GM18909 (cell line): ENCODE measurements around the gene TTLL12.

Source experiments
- ATAC-seq: cut with Tn5 transposase; IDR thresholded peaks from one replicate; pipeline ENCODE4 v1.9.1; 2021; ENCODE audit warnings: mild to moderate bottlenecking; ENCODE audit not compliant: unreplicated experiment, poor library complexity

The TTLL12 gene

DNA sequence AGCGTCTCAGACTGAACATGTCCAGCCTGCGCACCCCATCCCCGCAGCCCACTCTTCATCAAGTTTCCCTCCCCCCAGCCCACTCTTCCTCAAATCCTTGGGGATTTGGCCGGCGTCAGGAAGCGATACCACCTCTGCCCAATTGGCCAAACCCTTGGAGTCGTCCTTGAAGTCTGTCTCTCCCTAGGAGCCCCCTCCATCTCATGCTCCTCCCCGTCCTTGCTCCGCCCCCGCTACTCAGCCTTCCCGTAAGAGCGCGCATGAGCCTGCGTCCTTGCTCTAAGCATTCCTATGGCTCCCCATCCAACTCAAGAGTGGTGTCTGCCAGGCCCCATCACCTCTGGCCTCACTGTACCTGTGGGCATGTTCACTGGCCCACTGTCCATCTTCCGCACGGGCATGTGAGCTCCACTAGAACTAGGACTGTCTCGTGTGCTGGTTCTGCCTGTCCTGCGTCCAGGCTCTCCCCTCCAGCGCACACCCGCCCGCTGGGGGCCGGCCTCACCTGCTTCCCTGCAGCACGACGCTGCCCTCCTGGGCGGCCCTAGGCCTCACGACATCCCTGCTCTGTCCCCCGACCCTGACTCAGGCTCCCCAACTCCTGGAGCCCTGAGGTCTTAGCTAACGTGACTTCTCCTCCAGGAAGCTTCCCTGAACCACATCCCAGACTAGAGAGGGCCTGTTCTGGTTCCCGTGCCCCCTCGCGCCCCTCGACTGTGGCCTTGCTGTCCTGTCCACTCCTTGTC lies 30.5 kb upstream of the TTLL12 start:
- ATAC-seq: no peak

DNA sequence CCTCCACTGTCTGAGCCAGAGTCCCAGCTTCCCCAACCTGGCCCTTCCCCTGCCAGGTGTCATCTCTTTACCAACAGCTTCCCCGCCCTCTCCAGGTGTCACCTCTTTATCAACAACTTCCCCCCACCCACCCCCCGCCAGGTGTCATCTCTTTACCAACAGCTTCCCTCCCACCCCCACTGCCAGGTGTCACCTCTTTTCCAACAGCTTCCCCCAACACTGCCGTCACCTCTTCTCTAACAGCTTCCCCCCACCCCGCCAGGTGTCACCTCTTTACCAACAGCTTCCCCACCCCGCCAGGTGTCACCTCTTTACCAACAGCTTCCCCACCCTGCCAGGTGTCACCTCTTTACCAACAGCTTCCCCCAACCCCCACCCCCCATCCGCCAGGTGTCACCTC lies 29.8 kb upstream of the TTLL12 start:
- ATAC-seq: no peak

DNA sequence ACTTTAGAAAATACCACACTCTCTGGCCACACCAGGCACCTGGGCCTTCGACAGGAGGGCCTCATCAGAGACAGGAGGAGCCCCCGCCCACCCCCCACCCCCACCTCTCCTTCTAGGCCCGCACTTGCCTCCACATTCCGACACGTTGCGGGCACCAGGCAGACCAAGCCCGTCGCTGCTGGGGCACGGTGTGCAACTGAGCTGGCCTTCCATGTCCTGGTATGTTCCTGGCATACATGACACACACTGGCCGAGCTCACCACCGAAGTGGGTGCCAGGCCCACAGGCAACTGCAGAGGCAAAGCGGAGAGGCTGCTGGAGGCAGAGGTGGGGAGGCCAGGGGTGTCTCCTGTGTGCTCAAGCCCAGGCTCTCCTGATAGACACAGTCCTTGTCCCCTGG lies 27.0 kb upstream of the TTLL12 start:
- no peak for ATAC-seq

DNA sequence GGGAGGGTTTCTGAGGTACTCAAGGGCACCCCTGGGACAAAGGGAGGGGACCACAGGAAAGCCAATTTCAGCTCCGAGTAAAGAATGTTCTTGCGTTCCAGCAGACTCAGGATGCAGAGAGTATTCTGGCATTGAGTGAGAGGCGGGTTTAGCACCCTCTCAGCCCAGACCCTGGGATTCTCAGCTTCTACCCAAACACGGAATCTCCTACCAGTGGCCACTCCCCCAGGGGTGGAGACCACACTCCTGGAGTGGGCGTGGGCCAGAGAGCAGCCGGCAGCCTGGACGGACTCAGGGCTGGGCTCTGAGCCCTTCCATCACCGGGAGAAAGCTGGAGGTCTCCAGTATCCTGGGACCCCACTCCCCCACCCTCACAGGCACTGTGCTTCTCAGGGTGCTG lies 26.1 kb upstream of the TTLL12 start:
- ATAC-seq: no peak

DNA sequence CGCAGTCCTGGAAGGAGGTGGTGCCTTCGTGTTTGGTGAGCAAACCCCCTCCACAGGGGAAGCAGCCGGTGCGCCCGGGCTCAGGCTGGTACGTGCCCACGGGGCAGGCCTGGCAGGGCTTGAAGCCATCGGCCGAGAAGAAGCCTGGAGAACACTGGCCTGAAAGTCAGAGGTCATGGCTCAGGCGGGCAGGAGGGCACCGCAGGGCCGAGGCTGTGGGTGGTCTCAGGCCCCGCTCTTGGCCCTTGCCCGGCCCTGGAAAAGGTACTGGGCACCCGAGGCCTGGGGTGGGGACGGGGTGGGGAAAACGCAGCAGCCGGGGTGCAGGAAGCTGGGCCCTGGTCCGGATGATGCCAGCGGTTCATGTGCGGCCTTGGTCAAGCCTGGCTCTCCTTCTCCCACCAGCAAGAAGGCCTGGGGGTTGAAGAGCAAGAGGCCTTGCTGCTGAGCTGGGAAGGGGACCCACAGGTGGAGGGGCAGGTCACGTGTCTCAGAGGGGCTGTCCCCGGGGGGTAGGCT lies 25.6 kb upstream of the TTLL12 start:
- no peak for ATAC-seq

DNA sequence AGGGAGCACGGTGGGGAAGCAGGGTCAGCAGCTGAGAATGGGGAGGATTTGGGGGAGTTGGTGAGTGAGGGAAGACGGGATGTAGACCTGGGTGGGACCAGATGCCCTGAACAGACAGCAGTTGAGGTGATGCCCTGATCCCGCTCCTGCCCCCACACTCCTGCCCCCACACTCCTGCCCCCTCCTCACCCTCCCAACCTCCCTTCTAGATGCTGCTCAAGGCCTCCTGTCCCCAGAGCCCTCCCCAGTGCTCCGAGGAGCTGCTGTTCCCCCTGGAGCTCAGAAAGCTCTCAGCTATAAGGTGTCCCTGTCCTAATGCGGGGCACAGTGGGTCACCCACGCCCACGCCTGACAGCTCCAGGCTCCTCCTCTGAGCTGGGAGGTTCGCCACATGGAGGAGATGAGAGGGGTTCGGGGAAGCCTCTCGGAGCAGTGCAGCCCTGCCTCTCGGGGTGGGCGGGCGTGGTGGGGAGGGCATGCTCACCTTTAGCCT lies 25.1 kb upstream of the TTLL12 start:
- ATAC-seq: no peak

DNA sequence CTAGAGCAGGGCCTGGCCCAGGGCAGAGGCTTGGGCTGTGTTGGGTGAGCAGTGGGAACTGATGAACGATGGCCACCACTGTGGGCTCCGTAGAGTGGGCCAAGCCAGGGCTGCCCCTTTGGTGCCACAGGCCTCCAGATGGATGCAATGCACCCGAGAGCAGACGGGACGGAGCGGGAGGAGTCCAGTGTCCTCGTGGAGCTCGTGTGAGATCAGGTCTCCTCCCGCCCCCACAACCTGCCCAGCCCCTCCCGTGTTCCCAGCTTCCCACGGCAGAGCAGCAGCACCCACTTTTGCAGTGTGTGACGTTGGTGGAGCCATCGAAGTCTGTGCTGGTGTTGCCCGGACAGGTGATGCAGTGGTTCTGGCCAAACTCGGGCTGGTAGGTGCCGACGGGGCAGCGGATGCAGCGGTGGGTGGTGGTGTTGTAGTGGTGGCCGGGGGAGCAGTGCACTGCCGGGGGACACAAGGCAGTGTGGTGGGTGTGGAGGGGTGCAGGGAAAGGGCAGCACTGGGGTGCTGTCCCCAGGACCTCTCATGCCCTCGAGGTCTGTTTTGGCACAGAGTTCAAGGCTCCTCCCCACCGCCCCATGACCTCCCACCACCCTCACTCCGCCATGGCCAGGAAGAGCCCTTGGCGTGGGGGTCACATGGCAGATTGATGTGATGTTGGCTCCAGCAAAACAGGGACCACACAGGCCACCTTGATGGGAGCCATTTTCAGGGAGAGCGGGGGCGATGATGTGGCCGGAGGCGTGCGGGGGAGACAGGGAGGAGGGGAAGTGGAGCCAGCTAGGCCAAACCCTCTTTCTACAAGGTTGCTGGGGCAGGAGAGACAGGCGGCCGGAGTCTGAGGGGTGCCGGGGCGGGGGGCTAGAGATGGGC lies 23.9 kb upstream of the TTLL12 start:
- ATAC-seq: no peak

DNA sequence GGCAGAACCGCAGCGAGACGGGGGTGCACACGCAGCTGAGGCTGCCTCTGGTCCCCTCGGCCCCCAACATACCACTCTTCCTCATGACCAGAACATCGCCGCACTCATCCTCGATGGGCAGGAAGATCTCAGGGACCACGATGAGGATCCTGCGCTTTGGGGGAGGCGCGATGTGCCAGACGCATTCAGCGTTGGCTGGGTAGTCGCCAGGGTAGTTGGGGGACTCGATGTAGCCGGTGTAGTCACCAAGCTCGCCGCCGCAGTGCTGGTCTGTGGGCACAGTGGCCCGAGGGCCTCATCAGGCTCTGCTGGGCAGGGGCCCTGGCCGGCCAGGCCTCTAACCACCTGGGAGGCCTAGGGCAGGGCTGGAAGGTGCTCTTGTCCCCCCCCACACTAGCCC lies 23.0 kb upstream of the TTLL12 start:
- ATAC-seq: no peak

DNA sequence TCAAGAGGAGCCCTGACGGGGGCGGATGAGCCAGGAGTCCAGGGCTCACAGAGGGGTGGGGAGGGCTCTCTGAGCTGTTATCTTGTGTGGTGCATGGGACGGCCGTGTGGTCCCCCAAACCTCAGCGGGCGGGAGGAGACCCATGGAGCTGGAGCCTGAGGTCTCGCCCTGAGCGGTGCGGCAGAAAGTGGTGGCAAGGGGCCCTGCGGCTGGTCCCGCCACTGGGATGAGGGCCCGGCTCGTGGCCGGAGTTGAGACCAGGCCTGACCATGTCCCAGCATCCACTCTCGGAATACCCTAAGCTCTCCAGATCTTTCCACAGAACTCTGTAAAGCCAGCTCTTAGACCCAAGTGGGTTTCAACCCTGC lies 22.6 kb upstream of the TTLL12 start:
- no peak for ATAC-seq

DNA sequence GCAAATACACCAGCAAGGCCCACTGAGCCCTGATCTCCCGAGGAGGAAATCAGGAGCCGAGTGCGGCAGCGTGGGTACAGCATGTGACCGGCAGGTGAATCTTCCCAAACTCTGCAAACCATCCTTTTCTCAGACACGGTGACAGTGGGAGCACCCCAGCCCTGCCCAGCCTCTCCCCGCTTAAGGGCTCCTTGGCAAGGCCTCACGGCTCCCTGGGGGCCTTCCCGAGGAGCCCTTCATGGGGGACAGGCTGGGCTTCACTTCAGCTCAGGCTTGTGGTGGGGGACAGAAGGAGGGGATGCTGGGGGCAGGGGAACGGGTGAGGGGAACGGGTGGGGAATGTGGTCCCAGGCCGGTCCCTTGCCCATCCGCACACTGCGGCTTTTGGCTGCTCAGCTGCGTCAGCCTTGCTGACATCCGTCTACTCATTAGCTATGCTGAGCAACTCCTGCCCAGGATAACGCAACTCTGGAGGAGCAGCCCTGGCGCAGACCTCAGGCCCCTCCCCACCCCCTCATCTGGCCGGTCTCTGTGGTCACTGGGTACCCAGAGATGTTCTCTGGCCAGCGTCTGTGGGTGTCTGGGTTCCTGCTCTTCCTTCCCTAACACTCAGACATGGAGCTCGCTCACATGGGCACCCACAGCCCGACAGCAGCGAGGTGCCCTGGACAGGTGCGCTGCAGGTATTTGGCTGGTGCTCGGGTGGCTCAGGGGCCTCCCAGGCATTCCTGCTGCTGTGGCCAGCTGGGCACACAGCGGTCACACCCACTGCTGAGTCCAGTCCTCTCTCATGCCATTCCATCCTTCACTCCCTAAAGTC lies 22.0 kb upstream of the TTLL12 start:
- no peak for ATAC-seq

DNA sequence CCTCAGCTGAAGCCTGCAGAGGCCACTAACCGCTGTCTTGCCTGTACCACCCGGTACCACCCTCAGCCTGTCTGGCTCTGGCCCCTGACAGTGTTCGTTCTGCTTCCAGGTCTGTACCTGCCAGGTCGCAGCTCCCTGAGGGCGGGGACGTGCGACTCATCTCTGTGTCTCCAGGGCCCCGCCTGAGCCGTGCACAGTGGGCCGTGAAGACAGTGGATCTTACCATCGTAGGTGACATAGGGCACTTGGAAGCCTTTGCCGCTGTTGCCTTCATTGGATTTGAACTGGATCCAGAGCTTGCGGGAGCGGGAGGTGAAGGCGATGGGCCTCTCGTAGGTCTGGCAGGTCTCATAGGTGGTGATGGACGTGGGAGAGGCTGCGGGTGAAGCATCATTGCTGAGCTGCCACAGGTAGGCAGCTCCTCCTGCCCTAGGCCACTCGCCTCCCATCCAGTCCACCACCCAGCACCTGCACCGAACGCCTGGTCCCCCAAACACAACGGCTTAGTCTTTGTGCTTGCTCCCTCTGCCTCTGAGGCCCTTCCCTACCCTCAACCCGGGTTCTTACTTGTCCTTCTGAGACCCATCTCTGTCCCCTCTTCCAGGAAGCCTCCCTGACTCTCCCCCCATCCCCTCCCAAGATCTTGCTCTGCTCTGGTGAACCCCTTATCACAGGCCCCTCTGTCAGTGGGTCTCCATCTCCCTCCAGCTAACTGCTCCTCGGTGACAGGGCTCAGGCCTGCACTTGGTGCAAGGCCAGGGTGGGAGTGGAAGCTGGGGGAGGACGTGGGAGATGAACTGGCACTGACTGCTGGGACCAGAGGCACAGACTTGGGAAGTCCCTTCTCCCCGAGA lies 21.1 kb upstream of the TTLL12 start:
- ATAC-seq: no peak

DNA sequence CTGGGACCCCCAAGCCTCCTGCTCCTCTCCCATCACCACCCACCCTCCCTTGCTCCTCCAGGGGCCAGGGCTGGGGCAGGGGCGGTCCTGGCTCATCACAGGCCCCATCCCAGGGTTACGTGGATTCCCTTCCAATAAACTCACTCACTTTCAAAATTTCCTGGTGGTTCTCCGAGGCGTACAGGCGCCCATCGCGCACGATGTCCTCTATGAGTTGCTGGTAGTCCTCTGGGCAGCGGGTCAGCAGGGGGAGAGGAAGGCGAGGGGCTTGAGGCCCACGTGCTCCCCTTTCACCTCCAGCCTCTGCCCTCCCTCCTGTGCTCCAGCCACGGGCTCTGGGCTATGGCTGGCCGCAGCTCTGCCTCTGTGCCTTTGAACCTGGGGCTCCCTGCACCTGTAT lies 20.5 kb upstream of the TTLL12 start:
- ATAC-seq: no peak

DNA sequence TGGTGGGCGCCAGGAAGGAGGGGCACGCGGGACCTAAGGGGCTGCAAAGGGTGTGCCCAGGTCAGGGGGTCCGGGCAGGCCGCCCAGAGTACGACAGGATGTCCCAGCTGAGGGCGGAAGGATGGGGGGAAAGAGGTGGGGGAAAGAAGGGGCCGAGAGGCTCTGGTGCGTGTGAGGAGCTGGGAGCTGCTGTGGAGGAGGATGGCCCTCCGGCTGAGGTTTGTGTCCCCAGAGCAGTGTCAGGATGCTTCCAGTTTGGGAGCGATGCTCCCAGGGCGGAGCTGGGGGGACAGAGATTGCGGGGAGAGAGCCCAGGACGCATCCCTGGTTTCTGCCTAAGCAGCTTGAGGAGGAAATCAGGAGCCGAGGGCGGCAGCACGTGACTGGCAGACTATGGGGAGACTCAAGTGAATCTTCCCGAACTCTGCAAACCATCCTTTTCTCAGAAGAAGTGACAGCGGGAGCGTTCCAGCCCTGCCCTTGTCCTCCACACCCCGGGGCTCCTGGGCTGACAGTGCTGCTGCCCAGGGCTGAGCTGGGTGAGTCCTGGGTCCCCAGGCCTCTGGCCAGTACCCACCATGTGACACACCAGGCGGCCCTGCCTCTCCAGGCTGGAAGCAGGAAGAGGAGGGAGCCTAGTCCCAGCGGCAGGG lies 19.7 kb upstream of the TTLL12 start:
- no peak for ATAC-seq

DNA sequence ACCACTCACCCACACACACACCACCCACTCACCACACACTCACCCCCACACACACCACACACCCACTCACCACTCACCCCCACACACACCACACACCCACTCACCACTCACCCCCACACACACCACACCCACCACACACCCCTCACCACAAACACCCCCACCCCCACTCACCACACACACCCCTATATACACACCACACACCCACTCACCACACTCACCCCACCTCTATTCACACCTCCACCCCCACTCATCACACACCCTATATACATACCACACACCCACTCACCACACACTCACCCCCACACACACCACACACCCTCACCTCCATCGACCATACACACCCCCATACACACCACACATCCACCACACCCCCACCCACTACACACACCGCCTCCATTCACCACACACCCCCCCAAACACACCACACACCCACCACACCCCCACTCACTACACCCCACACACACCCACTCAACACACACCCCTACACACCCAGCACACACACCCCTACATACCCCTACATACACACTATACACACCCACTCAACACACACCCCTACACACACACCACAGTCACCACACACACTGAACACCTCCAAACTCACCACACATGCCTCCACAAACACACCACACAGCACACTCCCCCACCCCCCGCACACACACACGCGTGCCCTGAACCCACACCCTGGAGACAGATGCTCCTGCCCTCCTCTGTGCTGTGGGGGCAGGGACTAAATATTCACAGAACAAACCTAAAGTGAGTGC lies 19.0 kb upstream of the TTLL12 start:
- ATAC-seq: no peak

DNA sequence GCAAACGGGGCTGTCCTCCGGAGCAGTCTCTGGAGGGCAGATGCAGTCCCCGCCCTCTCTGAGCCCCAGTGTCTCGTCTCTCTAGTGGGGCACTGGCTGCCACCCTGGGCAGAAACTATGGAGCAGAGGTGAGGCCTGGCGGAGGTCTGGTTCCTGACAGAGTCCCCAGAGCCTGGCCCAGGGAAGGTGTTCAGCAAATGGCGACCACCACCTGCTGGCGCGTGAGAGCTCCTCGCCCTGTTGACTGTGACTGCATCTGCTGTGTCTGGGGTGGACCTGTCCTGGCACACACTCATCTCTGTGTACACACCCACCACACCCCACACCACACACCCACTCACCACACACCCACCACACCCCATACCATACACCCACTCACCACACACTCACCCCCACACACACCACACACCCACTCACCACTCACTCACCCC lies 18.3 kb upstream of the TTLL12 start:
- ATAC-seq: no peak

DNA sequence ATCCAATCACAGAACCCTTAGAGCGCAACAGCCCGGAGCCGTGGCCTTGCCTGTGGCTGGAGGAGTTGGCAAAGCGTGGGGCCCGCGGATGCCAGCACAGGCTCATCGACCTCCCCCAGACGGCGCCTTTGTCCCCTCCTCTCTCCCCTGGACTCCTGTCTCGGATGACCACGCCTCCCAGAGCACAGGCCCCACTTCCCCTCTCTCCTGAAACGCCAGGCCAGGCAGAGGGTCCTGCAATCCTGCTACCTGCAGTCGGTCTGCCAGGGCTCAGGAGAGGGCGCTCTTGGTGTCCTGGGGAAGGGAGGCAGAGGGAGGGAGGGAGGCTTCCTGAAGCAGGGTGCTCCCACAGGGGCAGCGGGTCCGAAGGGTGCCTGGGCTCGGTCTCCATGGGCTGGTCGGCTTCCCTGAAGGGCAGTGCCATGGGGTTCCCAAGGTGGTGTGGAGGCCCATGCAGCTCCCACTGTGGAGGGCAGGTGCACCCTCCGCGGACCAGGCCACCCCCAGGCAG lies 16.6 kb upstream of the TTLL12 start:
- no peak for ATAC-seq

DNA sequence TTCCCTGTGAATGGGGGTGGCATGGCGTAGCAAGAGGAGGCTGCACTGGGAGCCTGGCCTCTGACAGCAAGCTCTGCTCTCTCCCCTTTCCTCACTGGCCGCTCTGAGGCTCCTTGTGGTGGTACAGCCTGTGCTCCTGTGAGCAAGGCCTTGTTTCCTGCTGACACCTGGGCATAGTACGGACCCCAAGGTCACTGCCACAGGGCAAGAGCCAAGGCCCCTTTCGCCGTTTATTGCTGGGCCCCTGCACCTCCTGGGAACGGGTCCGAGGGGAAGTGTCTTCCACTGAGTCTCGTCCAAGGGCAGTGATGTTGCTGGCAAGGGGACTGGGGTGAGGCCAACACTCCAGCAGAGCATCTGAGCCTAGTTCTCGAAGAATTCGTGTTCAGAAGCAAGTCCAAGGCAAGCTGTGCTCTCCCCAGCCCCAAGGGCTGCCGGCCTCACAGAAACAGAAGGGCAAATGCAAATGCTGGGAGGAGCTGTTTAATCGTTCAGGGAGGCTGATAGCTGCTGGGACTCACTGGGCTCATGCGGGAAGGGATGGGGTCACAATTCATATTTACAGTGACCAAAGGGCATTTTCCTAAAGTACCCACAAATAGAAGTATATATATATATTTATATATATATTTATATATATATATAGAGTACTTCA lies 15.9 kb upstream of the TTLL12 start:
- no peak for ATAC-seq

DNA sequence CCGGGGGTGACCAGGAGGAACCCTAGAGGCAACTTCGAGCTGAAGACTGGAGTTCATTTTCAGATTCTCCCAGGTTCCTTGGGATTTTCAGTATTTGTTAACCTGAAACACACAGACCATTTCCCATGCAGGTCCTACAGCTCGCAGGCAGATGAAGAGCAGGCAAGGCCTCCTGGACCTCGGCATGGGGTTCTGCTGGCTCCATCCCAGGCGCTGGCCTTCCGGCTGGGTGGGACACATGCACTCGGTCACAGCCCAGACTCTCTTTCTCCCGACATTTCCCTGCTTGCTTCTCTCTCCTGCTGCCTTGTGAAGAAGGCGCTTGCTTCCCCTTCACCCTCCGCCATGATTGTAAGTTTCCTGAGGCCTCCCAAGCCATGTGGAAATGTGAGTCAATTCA lies 15.4 kb upstream of the TTLL12 start:
- ATAC-seq: no peak
